ENCODE results near the gene ABCB10.
"Not testable (repeated sequence)": the region's sequence is repeated elsewhere in the genome, so short reads cannot be mapped to it uniquely, and the experiment has no call there.

ABCB10 gene

GRCh38 chr1:229535230-229535629 lies 23.3 kb downstream of the ABCB10 start:
- DNase-seq: no peak

- no peak for DNase-seq
Measured at GRCh38 chr1:229531326-229531725, 27.2 kb downstream of the ABCB10 start.

- DNase-seq: no peak
Measured at GRCh38 chr1:229529639-229530038, 28.9 kb downstream of the ABCB10 start.

GRCh38 chr1:229526695-229527094 lies 31.8 kb downstream of the ABCB10 start:
- no peak for DNase-seq

- no peak for DNase-seq
Measured at GRCh38 chr1:229523052-229523451, 35.5 kb downstream of the ABCB10 start.

GRCh38 chr1:229514578-229515275 lies 43.8 kb downstream of the ABCB10 start:
- peak; percentile 60 for DNase-seq

GRCh38 chr1:229511625-229512024 lies 46.9 kb downstream of the ABCB10 start:
- DNase-seq: not testable (repeated sequence)

GRCh38 chr1:229511201-229511600 lies 47.3 kb downstream of the ABCB10 start:
- not testable (repeated sequence) for DNase-seq

- DNase-seq: no peak
Measured at GRCh38 chr1:229509576-229509975, 48.9 kb downstream of the ABCB10 start.

- DNase-seq: no peak
Measured at GRCh38 chr1:229508823-229509337, 49.6 kb downstream of the ABCB10 start.

GRCh38 chr1:229507951-229508822 lies 50.3 kb downstream of the ABCB10 start, which contains the start of gene NUP133:
NUP133 (minus strand) TSS chr1:229508341; CDS start chr1:229508249, 92 bp downstream.
- DNase-seq: peak; percentile 100

GRCh38 chr1:229507502-229507901 lies 51.0 kb downstream of the ABCB10 start:
- no peak for DNase-seq

GRCh38 chr1:229506633-229507032 lies 51.9 kb downstream of the ABCB10 start:
- DNase-seq: no peak

- DNase-seq: no peak
Measured at GRCh38 chr1:229495782-229496181, 62.7 kb downstream of the ABCB10 start.

GRCh38 chr1:229487181-229487580 lies 71.3 kb downstream of the ABCB10 start:
- no peak for DNase-seq

GRCh38 chr1:229485318-229485717 lies 73.2 kb downstream of the ABCB10 start:
- DNase-seq: no peak

- no peak for DNase-seq
Measured at GRCh38 chr1:229482511-229482910, 76.0 kb downstream of the ABCB10 start.

- DNase-seq: no peak
Measured at GRCh38 chr1:229480495-229480894, 78.0 kb downstream of the ABCB10 start.

- DNase-seq: no peak
Measured at GRCh38 chr1:229479660-229480399, 78.7 kb downstream of the ABCB10 start.

GRCh38 chr1:229478852-229479251 lies 79.7 kb downstream of the ABCB10 start:
- DNase-seq: no peak

- DNase-seq: not testable (repeated sequence)
Measured at GRCh38 chr1:229475859-229476258, 82.6 kb downstream of the ABCB10 start.

- DNase-seq: no peak
Measured at GRCh38 chr1:229474509-229474908, 84.0 kb downstream of the ABCB10 start.

GRCh38 chr1:229471175-229471574 lies 87.3 kb downstream of the ABCB10 start:
- DNase-seq: no peak

Data from activated CD8-positive, alpha-beta memory T cell treated with anti-CD3 and anti-CD28 coated beads, Interleukin-2, amount 50 U/mL, for 4 hours (primary cell).